GM10847 (cell line): ENCODE measurements around the gene SNAPIN.

Source experiments
- POLR2A ChIP-seq: IDR thresholded peaks from 2 replicates; pipeline ENCODE4 v1.6.1; 2011; ENCODE audit not compliant: insufficient read length; ENCODE audit errors: extremely low read depth

Gene SNAPIN

GRCh38 chr1:153683854-153684253, 25.4 kb downstream of the SNAPIN start:
- TF ChIP-seq POLR2A = no peak

- TF ChIP-seq POLR2A = no peak
Measured at GRCh38 chr1:153684892-153685291, 26.4 kb downstream of the SNAPIN start.

GRCh38 chr1:153685544-153686340, 27.2 kb downstream of the SNAPIN start:
- no peak for TF ChIP-seq POLR2A

GRCh38 chr1:153687346-153688125, 29.0 kb downstream of the SNAPIN start:
- TF ChIP-seq POLR2A = no peak

- TF ChIP-seq POLR2A = no peak
Measured at GRCh38 chr1:153688276-153688675, 29.8 kb downstream of the SNAPIN start.

- TF ChIP-seq POLR2A = no peak
Measured at GRCh38 chr1:153688736-153689328, 30.3 kb downstream of the SNAPIN start.

GRCh38 chr1:153693466-153693865, 35.0 kb downstream of the SNAPIN start:
- no peak for TF ChIP-seq POLR2A

GRCh38 chr1:153696741-153697140, 38.2 kb downstream of the SNAPIN start:
- no peak for TF ChIP-seq POLR2A

GRCh38 chr1:153697191-153698019, 38.9 kb downstream of the SNAPIN start:
- no peak for TF ChIP-seq POLR2A

- TF ChIP-seq POLR2A = no peak
Measured at GRCh38 chr1:153698020-153698922, 39.8 kb downstream of the SNAPIN start.

- no peak for TF ChIP-seq POLR2A
Measured at GRCh38 chr1:153698923-153699714, 40.6 kb downstream of the SNAPIN start.

GRCh38 chr1:153699768-153700167, 41.3 kb downstream of the SNAPIN start:
- TF ChIP-seq POLR2A = no peak

GRCh38 chr1:153705484-153705883, 47.0 kb downstream of the SNAPIN start:
- no peak for TF ChIP-seq POLR2A
